HL-60 (cell line): ENCODE data around the gene NET1.

ENCODE experiments used
- CTCF ChIP-seq: IDR thresholded peaks from one replicate; pipeline ENCODE4 v1.5.1; 2011; ENCODE audit warnings: low read length, control low read depth, inconsistent platforms; ENCODE audit not compliant: insufficient read depth
- GABPA ChIP-seq: IDR thresholded peaks from 2 replicates; pipeline ENCODE4 v1.6.1; 2012; ENCODE audit warnings: low read depth
- POLR2AphosphoS5 ChIP-seq: IDR thresholded peaks from 2 replicates; pipeline ENCODE4 v1.6.1; 2012; ENCODE audit warnings: low read depth

DNA sequence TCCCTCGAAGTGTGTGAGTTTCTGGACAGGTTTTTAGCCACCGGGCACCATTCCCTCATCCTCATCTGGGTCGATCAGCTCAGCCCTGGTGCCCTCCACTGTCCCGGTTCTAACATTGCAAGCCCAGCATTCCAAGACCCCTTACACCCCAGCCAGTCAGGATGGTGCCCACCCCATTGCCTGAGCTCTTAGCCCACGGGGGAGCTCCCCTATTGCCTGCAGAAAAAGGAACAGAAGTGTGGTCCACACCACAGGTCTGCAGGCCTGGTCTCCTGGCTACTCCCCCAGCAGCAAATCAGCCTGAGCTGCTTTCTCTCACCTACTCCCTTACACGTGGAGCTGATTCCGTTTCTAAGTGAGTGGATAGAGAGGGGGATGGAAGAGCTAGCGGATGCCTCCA, 82.3 kb downstream of the NET1 start:
- TF ChIP-seq CTCF (no peak), GABPA (no peak), POLR2AphosphoS5 (no peak)
